ENCODE measurements around the gene PRICKLE1.
"Not testable (repeated sequence)": the region's sequence is repeated elsewhere in the genome, so short reads cannot be mapped to it uniquely, and the experiment has no call there.

Gene PRICKLE1

DNA sequence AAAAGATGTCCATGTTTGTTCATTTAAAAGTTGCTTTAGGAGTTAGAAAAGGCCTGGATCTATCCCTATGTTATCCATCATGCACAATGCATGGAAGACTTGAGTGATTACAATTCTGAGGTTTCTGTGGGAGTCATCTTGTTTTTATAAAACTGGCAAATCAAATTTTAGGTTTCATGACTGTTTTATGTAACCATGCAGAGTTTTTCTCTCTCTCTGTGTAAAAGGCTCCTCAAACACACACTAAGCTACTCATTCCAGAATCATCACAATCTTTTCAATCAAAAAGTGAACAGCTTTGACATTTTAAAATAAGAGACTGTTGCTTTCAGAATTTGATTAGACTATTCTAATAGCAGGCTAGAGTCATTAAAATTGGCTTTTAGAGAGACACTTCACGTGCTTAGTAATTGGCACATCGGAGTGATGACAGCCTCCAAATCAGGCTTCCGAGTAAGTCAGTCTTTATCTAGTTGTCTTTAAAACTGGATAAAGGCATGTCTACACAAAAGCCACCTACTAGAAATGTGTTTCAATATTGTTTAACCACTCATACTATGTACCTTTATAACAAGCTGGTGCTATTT is 31.9 kb downstream of the PRICKLE1 start:
- no peak for DNase-seq (ENCODE audit: low read depth, low spot score)

DNA sequence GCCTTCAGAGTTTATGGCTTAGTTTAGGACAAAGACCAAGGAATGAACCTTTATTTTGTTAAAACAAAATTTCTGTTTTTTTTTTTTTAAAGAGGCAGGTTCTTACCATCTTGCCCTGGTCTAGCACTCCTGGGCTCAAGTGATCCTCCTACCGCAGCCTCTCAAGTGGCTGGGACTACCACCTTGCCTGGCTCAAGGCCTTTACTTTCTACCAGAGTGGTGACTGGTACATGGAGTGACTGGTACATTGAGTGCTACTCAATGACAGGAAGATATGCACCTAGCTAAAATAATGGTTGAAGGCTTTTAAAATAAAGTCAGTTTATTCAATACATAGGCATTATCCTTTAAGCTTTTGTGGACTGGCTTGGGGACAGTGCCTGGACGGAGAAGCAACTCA is 32.6 kb downstream of the PRICKLE1 start:
- DNase-seq (ENCODE audit: low read depth, low spot score) = no peak

DNA sequence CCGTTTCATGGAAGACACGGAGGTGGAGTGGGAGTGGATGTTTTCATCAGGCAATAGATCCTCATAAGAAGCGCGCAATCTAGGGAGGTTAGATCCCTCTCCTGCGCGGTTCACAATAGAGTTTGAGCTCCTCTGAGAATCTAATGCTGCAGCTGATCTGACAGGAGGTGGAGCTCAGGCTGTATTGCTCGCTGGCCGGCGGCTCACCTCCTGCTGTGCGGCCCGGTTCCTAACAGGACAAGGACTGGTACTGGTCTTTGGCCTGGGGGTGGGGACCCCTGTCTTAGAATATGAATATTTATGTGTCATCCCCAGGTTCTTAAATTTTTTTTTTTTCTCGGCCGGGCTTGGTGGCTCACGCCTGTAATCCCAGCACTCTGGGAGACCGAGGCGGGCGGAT is 36.7 kb downstream of the PRICKLE1 start:
- DNase-seq (ENCODE audit: low read depth, low spot score) = no peak

DNA sequence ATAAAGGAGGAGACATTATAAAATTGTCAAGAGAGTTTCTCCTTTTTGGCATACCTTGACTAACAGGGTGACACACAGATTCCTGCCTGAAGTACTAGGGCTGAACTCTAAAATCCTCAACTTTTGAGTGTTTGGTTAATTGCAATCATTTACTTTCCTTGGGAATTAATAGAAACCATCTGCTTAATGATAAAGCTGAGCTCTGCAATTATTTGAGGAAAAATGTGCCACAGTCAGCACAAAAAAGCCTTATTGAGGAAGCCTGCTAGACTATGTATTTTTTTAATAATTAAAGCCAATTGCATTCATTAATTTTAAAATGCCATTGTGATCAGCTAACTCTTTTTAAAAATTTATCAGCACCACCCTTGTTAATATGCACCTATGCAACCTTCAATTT is 38.7 kb downstream of the PRICKLE1 start:
- no peak for DNase-seq (ENCODE audit: low read depth, low spot score)

DNA sequence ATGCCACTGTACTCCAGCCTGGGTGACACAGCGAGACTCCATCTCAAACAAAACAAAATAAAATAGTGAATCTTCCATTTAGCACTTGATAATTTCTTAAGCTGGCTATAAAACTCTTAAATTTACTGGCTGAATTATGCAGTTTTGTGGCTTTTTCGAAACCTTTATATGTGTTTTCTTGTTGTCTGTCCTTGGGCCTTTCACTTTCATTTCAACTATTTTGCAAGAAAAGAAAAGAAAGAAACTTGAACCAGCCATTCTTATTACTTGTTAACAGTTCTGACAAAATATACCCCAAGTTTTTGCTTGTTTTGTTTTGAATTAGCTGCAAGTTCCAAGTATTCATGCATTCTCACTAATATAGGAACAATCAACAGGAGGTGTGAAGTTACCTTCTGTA is 42.8 kb downstream of the PRICKLE1 start:
- no peak for DNase-seq (ENCODE audit: low read depth, low spot score)

DNA sequence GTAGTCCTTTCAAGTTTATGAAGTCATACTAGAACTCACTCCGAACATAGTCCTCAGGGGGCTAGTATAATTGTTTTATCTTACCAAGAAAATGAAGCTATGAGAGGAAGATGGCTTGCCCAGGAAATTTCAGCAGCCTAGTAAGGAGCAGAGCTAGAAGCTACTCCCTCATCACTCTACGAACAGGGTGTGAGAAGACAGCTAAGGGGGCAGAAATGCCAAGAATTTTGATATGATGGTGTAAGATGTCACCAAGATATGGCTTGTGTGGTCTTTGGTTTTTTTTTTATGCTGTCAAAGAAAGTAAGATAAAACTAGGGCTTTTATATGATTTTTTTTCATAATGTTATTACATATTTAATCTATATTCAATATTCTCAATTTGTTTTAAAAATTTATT is 47.6 kb downstream of the PRICKLE1 start:
- DNase-seq (ENCODE audit: low read depth, low spot score) = no peak

DNA sequence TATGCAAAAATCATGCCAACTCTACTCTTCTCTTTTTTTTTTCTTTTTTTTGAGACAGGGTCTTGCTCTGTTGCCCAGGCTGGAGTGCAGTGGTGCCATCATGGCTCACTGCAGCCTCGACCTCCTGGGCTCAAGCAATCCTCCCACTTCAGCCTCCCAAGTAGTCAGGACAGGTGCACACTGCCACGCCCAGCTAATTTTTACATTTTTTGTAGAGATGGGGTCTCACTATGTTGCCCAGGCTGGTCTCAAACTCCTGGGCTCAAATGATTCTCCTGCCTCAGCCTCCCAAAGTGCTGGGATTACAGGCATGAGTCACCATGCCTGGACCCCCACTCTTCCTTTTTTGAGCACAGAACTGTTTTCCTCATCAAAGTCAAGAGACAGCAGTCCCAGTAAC is 48.2 kb downstream of the PRICKLE1 start:
- DNase-seq (ENCODE audit: low read depth, low spot score) = not testable (repeated sequence)

DNA sequence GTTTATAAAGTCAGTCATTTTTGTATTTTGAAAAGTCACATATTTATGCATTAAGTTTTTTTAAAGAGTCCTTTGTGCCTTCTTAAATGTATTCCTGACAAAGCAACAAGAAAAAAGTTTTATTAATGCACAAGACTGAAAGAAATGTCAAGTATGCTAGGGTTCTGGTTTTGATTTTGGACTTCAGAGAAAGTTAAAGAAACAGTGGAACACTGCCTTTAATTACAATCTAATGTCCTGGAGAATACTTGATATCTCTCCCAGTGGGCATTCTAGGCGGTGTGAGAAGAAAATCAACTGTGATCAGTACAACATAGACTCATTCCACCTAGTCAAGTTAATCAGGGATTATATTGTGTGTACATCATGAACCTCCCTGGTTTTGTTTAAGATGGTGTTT is 49.9 kb downstream of the PRICKLE1 start:
- DNase-seq (ENCODE audit: low read depth, low spot score) = no peak

DNA sequence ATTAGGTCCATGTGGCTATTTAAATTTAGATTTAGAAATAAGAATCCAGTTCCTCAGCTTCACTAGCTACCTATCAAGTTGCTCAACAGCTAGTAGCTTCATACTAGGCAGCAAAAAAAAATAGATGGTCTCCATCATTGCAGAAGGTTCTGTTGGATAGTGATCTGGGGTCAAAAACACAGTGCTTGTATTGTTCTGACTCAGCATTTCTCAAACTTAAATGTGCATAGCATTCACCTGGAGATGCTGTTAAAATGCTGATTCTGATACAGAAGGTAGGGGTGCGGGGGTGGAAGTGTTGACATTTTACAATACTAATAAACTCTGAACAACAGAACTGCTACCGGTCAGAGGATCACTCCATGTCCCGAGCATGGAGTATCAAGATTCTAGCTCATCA is 51.3 kb downstream of the PRICKLE1 start:
- no peak for DNase-seq (ENCODE audit: low read depth, low spot score)

DNA sequence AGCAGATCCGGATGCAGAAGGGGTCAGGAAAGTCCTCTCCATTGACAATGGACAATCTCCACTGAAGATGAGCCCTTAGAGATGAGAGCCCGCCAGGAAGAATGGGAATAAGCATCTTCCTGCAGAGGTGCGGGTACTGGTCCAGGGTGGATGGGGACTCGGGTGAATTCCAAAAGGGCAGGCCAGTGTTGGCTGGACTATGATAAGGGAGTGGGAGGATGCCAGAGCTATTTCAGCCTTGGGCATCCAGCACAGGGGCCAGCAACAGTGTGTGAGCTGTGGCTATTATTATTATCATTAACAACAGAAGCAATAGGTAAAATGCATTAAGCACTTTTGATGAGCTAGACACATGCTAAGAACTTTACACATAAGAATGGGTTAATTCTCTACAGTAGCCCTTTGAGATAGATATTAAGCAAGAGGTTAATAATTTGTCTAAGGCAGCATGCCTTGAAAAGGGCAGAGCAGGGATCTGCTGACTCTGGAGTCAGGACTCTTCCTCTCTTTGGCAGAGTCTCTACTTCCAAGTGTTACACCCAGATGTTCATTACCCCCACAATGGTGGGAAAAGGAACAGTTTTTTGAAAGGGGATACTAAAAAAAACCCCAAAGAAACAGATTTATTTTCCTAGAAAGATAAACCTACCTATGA is 55.2 kb downstream of the PRICKLE1 start:
- no peak for DNase-seq (ENCODE audit: low read depth, low spot score)

DNA sequence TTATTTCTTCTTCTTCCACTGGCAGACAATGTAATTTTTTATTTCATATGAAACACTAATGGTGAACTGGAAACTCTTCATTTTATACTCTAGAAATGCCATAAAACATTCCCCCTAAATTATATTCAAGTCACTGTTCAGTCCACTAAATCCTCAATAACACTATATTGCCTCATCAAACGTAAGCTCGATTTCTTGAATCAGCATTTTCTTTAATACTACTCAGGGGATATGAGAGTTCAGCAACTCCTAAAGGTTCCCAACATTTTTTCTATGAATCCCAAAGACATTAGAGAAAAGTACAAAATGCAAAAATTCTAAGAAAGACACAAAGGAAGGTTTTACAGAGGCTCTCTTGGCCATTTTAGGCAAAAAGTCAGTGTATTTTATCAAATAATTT is 59.3 kb downstream of the PRICKLE1 start:
- DNase-seq (ENCODE audit: low read depth, low spot score) = no peak

DNA sequence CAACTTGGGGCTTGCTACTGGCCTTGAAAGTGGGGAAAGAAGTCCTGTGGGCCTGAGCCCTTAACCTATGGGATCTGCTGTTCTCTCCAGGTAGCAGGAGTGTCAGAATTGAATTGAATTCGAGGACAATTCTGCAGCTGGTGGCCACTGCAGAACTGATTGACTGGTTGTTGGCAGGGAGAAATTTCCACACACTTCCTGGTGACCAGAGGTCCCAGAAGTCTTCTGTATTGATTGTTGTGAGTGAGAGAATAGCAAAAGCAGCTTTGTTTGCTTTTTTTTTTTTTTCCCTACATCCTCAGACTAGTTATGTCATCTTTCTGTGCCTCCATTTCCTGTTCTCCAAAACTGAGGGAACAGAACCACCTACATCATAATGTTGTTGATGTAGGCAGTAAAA is 64.1 kb downstream of the PRICKLE1 start:
- DNase-seq (ENCODE audit: low read depth, low spot score) = no peak

DNA sequence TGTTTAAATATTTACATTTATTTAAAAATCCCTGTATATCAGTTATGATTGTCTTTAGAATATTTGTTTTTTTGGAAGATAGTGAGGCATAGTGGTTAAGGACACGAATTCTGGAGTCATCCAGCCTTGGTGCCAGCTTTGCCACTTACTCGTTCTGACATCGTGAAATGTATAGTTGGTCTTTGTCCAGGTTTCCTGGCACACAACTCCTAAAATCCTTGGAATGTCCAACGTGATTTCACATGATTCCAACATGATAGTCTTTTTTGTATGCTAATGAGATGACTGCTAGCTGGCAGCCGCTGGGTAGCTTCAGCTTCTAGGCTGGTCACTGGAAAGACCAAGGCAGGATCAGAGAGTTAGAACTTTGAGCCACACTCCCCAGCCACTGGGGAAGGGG is 64.8 kb downstream of the PRICKLE1 start:
- no peak for DNase-seq (ENCODE audit: low read depth, low spot score)

DNA sequence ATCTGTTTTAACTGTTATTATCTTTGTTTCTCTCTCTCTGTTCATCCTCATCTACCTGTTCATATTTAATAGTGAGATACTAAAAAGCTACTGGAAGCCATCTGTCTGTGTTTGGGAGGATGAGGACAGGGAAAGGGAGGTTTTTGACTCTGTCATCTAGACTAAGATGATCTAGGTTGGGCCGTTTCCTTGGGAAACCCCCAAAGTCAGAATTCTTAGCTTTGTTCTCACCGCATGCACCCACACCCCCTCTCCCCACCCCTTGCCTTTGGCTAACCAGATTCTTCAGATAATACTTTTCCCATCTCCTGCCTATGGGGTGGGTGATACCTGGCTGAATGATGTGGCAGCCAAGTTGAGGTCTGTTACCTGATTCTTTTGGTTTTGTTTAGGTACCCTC is 73.0 kb downstream of the PRICKLE1 start:
- DNase-seq (ENCODE audit: low read depth, low spot score) = no peak

DNA sequence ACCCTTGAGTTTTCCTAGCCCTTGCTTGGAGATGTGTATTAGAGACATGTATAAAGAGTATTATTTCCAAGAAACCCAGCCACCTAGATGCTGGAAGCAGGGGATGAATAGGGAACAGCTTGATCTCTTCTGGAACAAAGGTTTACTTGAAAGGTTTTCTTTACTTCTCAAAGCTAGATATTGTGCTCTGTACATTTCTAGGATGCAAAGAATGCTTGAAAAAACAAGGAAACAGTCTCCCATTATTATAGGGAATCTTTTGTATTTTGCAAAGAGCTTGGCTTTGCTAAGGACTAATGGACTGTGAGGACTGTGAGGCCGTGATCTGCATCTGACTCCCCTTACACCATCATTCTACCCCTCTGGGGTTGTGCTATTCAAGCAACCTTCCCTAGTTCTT is 77.9 kb downstream of the PRICKLE1 start:
- no peak for DNase-seq (ENCODE audit: low read depth, low spot score)

DNA sequence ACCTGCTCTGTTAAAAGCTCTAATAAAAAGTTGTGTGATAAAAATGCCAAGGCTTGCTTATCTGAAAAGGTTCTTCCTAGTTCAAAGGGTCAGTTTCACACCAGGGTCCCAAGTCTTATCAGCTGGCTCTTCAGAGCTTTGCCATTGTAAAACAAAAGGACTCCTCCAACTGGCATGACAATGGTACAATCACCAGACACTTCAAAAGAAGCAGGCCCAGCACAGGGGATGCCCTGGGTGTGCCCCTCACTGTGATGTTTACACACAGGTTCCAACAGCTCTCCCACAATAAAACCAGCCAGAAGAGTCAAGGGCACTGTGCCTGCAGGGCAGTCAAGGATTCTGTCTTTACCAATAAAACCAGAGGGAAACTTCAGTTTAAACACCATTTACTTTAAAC is 78.7 kb downstream of the PRICKLE1 start:
- no peak for DNase-seq (ENCODE audit: low read depth, low spot score)

DNA sequence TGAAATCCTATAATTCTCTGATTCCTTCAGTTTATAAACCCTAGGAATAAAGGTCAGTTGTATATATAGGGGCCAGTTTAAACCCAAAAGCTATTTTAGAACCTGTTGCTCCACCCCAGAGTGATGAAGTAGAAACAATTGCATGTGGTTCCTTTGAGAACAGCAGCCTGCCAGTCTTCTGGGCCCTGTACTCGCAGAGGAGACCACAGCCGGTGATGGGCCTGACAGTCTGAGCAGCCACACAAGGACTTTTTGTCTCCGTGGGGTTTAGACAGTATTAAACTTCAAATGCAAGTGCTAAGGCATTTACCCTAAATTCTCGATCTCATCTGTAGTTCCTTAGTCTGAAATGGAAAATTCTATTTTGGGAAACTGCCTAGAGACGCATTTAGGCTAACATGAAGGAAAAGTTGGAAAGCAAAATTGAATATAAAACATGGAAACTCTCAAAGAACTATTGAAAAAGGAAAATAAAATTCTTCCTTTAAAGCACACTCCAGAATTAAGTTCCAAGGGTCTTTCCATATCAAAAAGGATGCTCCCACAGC is 80.6 kb downstream of the PRICKLE1 start:
- DNase-seq (ENCODE audit: low read depth, low spot score) = peak; percentile 32

DNA sequence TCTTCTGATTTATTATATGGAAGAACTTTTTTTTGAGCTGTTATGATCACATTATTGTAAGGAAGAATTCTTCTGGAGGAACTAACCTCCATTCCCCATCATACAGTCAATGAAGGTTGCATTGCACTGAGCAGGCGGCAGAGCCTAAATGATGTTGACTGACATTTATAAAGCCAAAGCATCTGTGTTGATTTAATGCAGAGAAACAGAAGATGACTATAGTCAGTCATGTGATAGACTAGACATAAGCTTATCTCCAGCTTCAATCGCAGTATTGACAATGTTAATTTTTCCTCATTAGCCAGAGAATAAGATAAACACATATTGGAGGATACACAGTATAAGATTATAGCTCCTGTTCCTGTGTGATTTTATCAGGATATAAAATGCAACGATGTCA is 82.0 kb downstream of the PRICKLE1 start:
- no peak for DNase-seq (ENCODE audit: low read depth, low spot score)

DNA sequence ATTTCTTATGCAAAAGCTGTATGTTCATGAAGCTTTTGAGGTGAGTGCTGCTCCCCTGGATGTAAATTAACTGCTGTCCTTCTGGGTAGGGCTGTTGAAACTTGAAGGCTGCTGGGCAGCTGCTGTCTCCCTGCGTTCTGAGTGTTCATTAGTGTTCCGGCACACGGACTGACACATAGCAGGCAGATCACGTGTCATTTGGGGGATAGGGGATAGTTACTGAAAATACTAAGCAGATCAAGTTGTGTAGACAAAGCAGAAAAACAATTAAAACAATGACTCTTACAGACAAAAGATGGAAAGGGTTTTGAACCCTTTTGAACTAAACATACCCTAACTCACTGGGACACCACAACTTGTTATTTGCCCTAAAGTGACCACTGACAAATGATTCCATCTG is 82.5 kb downstream of the PRICKLE1 start:
- peak; percentile 29 for DNase-seq (ENCODE audit: low read depth, low spot score)

DNA sequence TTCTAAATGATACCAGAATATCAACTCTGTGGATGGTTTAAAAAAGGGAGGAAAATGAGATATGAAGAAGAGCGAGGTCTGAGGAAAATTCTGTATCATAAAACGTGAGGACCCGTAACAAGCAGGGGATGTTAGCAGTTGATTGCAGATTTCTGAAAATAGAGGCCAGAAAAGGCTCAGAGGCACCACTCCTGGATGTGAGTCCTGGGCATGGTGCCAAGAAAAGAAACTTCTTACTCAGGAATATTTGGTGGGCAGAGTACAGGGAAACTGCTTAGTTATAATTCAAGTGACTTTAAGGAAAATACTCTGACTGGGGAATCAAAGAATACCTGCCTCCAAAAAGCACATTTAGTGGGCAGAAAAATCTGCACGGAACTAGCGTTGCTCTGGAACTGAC is 85.5 kb downstream of the PRICKLE1 start:
- DNase-seq (ENCODE audit: low read depth, low spot score) = peak; percentile 72

DNA sequence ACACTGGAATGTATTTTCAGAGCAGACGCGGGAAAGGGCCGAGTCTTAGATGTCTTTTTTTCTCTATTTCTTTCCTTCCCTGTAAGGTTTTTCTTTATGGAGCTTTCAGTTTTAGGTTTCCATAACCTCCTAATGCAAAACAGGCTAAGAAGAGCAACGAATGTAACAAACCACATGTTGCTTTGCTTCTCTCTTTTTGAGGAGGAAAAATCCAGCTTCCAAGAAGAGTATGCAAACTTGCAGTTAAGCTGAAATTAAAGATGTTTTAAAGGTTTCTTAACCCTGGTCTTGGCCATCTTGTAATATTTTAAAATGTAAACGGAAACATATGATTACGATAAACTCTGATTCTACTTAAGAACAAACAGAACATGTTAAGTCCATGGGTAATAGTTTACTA is 86.9 kb downstream of the PRICKLE1 start:
- DNase-seq (ENCODE audit: low read depth, low spot score) = no peak

DNA sequence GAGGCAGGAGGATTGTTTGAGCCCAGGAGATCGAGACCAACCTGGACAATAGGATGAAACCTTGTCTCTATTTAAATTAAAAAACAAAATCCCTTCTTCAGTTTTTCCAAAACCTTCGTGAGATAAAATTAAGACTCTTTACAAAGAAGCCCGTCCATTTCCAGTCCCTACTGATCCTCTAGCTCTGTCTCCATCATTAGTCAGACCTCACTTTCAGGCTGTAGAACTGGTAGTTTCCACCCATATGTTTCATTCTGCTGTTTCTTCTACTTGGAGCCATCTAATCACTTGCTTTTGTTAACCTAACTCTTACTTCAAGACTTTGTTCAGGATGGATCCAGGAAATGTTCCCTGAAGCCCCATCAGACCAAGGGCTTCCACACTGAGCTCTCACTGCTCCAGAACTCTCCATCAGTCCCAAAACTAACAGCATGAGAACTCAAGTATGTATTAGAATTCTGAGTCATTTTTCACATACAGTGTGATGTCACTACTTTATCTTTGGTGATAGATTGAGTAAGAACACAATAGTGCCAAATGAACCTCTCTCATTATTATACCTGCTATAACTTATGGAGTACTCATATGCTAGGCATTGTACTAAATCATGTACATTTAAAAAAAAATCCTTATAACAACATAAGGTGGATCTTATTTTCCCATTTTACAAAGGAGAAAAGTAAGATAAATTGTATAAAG is 90.8 kb downstream of the PRICKLE1 start:
- DNase-seq (ENCODE audit: low read depth, low spot score) = no peak

DNA sequence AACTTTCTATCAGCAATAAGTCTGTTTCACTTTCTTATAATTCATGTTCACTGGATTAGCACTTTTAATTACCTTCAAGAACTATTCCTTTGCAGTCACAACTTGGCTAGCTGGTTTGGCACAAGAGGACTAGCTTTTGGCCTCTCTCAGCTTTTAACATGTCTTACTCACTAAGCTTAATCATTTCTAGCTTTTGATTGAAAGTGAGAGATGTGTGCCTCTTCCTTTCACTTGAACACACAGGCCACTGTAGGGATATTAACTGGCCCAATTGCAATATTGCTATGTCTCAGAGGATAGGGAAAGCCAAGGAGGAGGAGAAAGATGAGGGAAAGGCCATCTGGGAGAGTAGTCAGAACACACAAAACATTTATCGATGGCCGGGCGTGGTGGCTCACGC is 92.7 kb downstream of the PRICKLE1 start:
- no peak for DNase-seq (ENCODE audit: low read depth, low spot score)

All from astrocyte of the hippocampus (primary cell).